GM04504 (cell line): Measurements from ENCODE around the gene MAPT.
"Not testable (repeated sequence)": the region's sequence is repeated elsewhere in the genome, so short reads cannot be mapped to it uniquely, and the experiment has no call there.

Experiments
- DNase-seq: peaks from one replicate; pipeline ENCODE4 v3.0.0-alpha.2; 2012; ENCODE audit warnings: low read depth

Gene MAPT

GRCh38 chr17:45952814-45953320 lies 58.5 kb downstream of the MAPT start:
- DNase-seq: no peak

- DNase-seq: no peak
Measured at GRCh38 chr17:45953561-45953960, 59.2 kb downstream of the MAPT start.

GRCh38 chr17:45954914-45955313 lies 60.6 kb downstream of the MAPT start:
- no peak for DNase-seq

GRCh38 chr17:45955326-45955725 lies 61.0 kb downstream of the MAPT start:
- DNase-seq: no peak

- DNase-seq: no peak
Measured at GRCh38 chr17:45956090-45956489, 61.7 kb downstream of the MAPT start.

GRCh38 chr17:45956746-45957145 lies 62.4 kb downstream of the MAPT start:
- DNase-seq: not testable (repeated sequence)

- DNase-seq: no peak
Measured at GRCh38 chr17:45958307-45958706, 64.0 kb downstream of the MAPT start.

- no peak for DNase-seq
Measured at GRCh38 chr17:45958994-45959665, 64.8 kb downstream of the MAPT start.

- no peak for DNase-seq
Measured at GRCh38 chr17:45960311-45960710, 66.0 kb downstream of the MAPT start.

- no peak for DNase-seq
Measured at GRCh38 chr17:45961206-45961605, 66.9 kb downstream of the MAPT start.

- no peak for DNase-seq
Measured at GRCh38 chr17:45962221-45962972, 68.0 kb downstream of the MAPT start.

- DNase-seq: no peak
Measured at GRCh38 chr17:45963283-45963682, 68.9 kb downstream of the MAPT start.

- no peak for DNase-seq
Measured at GRCh38 chr17:45963889-45964288, 69.5 kb downstream of the MAPT start.

GRCh38 chr17:45964634-45965033 lies 70.3 kb downstream of the MAPT start:
- DNase-seq: no peak

GRCh38 chr17:45965812-45966211 lies 71.5 kb downstream of the MAPT start:
- DNase-seq: no peak

GRCh38 chr17:45966606-45967280 lies 72.4 kb downstream of the MAPT start:
- no peak for DNase-seq

- no peak for DNase-seq
Measured at GRCh38 chr17:45967378-45967777, 73.0 kb downstream of the MAPT start.

GRCh38 chr17:45968732-45969131 lies 74.4 kb downstream of the MAPT start:
- no peak for DNase-seq

GRCh38 chr17:45969726-45970125 lies 75.4 kb downstream of the MAPT start:
- DNase-seq: no peak

GRCh38 chr17:45970659-45971058 lies 76.3 kb downstream of the MAPT start:
- DNase-seq: no peak

GRCh38 chr17:45971698-45972141 lies 77.4 kb downstream of the MAPT start:
- DNase-seq: no peak

GRCh38 chr17:45972531-45972930 lies 78.2 kb downstream of the MAPT start:
- no peak for DNase-seq
